ENCODE data around the gene TRIM47. TPM values are rescaled to one million over a fixed set of nuclear protein-coding genes. Genes with fewer than 3 reads are reported as not detected.

Gene TRIM47
- total RNA-seq, 2 donors from 2014 or later, result 33.7 to 71.5 TPM

DNA sequence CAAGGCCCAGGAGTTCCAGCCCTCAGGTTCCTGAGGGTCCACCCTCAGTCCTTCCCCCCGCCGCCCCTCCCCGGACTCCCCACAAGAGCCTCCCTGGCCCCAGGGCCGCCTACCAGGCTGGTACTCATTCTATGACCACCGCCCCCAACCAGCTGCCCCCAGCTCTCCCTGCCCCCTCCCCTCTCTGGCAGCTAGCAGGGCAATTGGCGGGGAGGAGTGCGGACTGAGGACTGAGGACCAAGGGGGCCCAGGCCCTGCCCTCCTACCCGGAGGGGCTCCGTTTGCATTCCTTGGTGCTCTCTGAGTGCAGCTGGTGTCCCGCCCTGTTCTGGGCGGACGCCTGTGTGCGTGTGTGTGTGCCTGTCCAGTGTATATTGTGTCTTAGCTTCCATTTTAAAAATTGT, 53.2 kb downstream of the TRIM47 start:
- Histone ChIP-seq H3K9me3 (no peaks in the 10 kb centered on the region), H3K4me3 (no peak overlapping the region), H3K36me3 (no peaks in the 10 kb centered on the region), H3K27ac (no peak overlapping the region), H3K9ac (ENCODE audit: low read depth in 2 of 2, low read length in 2 of 2) (no peak overlapping the region), H3K27me3 (no peaks in the 10 kb centered on the region), H3K4me1 (peaks cover 4% of the 10 kb centered on the region)
- DNase-seq, result no peak
- intact Hi-C loops (cut with DNase I), result no loop called here
- TF ChIP-seq, protein P1, sequence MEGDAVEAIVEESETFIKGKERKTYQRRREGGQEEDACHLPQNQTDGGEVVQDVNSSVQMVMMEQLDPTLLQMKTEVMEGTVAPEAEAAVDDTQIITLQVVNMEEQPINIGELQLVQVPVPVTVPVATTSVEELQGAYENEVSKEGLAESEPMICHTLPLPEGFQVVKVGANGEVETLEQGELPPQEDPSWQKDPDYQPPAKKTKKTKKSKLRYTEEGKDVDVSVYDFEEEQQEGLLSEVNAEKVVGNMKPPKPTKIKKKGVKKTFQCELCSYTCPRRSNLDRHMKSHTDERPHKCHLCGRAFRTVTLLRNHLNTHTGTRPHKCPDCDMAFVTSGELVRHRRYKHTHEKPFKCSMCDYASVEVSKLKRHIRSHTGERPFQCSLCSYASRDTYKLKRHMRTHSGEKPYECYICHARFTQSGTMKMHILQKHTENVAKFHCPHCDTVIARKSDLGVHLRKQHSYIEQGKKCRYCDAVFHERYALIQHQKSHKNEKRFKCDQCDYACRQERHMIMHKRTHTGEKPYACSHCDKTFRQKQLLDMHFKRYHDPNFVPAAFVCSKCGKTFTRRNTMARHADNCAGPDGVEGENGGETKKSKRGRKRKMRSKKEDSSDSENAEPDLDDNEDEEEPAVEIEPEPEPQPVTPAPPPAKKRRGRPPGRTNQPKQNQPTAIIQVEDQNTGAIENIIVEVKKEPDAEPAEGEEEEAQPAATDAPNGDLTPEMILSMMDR (IDR thresholded peaks at IDR 0.05), result no peak

DNA sequence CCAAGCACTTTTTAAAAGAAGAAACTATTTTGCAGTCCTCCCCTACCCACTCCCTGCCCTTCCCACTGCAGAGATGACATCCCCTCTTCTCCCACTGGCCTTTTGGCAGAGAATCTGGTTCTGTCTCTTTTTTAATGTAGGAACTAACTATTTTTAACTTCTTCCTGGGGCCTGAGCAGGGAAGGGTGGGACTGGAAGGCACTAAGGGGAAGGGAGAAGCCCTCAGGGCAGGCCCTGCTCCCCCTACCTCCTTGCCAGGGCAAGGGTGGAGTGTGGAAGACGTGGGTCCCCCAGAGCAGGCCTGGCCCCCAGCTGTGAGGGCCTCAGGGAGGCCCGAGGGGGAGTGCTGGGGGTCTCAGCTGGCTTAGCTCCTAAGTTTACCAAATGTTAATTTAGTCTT, 53.7 kb downstream of the TRIM47 start:
- Histone ChIP-seq H3K27ac (no peak overlapping the region), H3K4me1 (peaks cover 4% of the 10 kb centered on the region), H3K4me3 (no peak overlapping the region), H3K9me3 (no peaks in the 10 kb centered on the region), H3K36me3 (no peaks in the 10 kb centered on the region), H3K27me3 (no peaks in the 10 kb centered on the region), H3K9ac (ENCODE audit: low read depth in 2 of 2, low read length in 2 of 2) (no peak overlapping the region)
- DNase-seq, result no peak
- TF ChIP-seq, protein P1 (IDR thresholded peaks at IDR 0.05), result no peak
- intact Hi-C loops (cut with DNase I), result no loop called here

Other genes starting within 250 kb of the TRIM47 start
- 10 to 100 TPM in 1 of 2 donors, 1 to 10 TPM in 1; 5.1 to 39.9 TPM for gene SMIM5, start 245.1 kb downstream of the TRIM47 start, total RNA-seq
- 10 to 100 TPM; 18.7 to 43.1 TPM for gene RECQL5, start 211.4 kb downstream of the TRIM47 start, total RNA-seq
- gene SAP30BP, start 211.2 kb downstream of the TRIM47 start, total RNA-seq, result 10 to 100 TPM; 68.0 to 68.1 TPM
- 100 to 1,000 TPM; 267 to 272 TPM for gene ITGB4, start 157.1 kb downstream of the TRIM47 start, total RNA-seq
- 10 to 100 TPM; 21.3 to 23.6 TPM for gene GALK1, start 113.4 kb downstream of the TRIM47 start, total RNA-seq
- gene UNK, start 93.8 kb downstream of the TRIM47 start, total RNA-seq, result 10 to 100 TPM; 18.4 to 26.0 TPM
- 10 to 100 TPM; 25.9 to 35.0 TPM for gene UNC13D, start 34.2 kb downstream of the TRIM47 start, total RNA-seq
- 100 to 1,000 TPM in 1 of 2 donors, 10 to 100 TPM in 1; 69.8 to 102 TPM for gene WBP2, start 23.2 kb downstream of the TRIM47 start, total RNA-seq
- gene TRIM65, start 18.4 kb upstream of the TRIM47 start, total RNA-seq, result 10 to 100 TPM; 14.5 to 26.0 TPM
- 100 to 1,000 TPM in 1 of 2 donors, 10 to 100 TPM in 1; 88.6 to 190 TPM for gene MRPL38, start 26.3 kb upstream of the TRIM47 start, total RNA-seq
- gene FBF1, start 62.5 kb upstream of the TRIM47 start, total RNA-seq, result 10 to 100 TPM in 1 of 2 donors, 1 to 10 TPM in 1; 3.2 to 21.5 TPM
- 100 to 1,000 TPM; 110 to 136 TPM for gene ACOX1, start 100.6 kb upstream of the TRIM47 start, total RNA-seq
- gene TEN1, start 100.7 kb upstream of the TRIM47 start, total RNA-seq, result 10 to 100 TPM; 15.9 to 18.6 TPM
- gene CDK3, start 122.3 kb upstream of the TRIM47 start, total RNA-seq, result 1 to 10 TPM; 5.3 to 8.2 TPM
- 10 to 100 TPM; 18.8 to 31.1 TPM for gene EVPL, start 148.7 kb upstream of the TRIM47 start, total RNA-seq
- 10 to 100 TPM; 65.1 to 78.0 TPM for gene SRP68, start 193.9 kb upstream of the TRIM47 start, total RNA-seq
- under 1 TPM; 0.19 to 0.49 TPM for gene GALR2, start 196.2 kb upstream of the TRIM47 start, total RNA-seq
- gene ZACN, start 200.6 kb upstream of the TRIM47 start, total RNA-seq, result not detected
- 10 to 100 TPM; 88.0 to 95.0 TPM for gene EXOC7, start 225.2 kb upstream of the TRIM47 start, total RNA-seq

All from colonic mucosa (tissue), 4 donors.